GM12873 (cell line): ENCODE data around the gene USP40.

Experiments used
- CTCF ChIP-seq: IDR thresholded peaks from 2 replicates; pipeline ENCODE4 v1.5.1; 2012; ENCODE audit warnings: low read depth, mild to moderate bottlenecking, moderate library complexity, low read length, control low read depth; ENCODE audit not compliant: insufficient read depth; ENCODE audit errors: missing control alignments

Gene USP40

GRCh38 chr2:233439191-233439590, 127.4 kb downstream of the USP40 start:
- TF ChIP-seq CTCF, result no peak

- TF ChIP-seq CTCF, result no peak
Measured at GRCh38 chr2:233438573-233439147, 127.9 kb downstream of the USP40 start.

GRCh38 chr2:233437439-233437955, 129.1 kb downstream of the USP40 start:
- no peak for TF ChIP-seq CTCF

- TF ChIP-seq CTCF, result no peak
Measured at GRCh38 chr2:233436691-233437438, 129.7 kb downstream of the USP40 start.

GRCh38 chr2:233436191-233436581, 130.4 kb downstream of the USP40 start:
- no peak for TF ChIP-seq CTCF

- TF ChIP-seq CTCF, result no peak
Measured at GRCh38 chr2:233435436-233436190, 131.0 kb downstream of the USP40 start.
